SK-N-SH (cell line): Measurements from ENCODE around the gene FFAR2.

Source experiments
- CTCF ChIP-seq: fragments of 200-600 bp; sonication (generic); IDR thresholded peaks from 2 replicates; pipeline ENCODE4 v1.6.1; 2017; ENCODE audit warnings: antibody characterized with exemption, mild to moderate bottlenecking, moderate library complexity
- YY1 ChIP-seq: IDR thresholded peaks from 2 replicates; pipeline ENCODE4 v1.4.0; 2012; ENCODE audit warnings: low read depth, mild to moderate bottlenecking

- TF ChIP-seq YY1 (no peak), CTCF (no peak)
These were observed 49.5 kb upstream of the FFAR2 start for GRCh38 chr19:35398570-35398969.
